WI38 (cell line): ENCODE data around the gene COPS6.
A peak's percentile ranks its signal among the peaks of the same experiment; 100 is the strongest.

ENCODE experiments used
- H3K4me3 ChIP-seq: 2 replicates; pipeline ENCODE4 v1.5.1; 2011; ENCODE audit warnings: low read depth, mild to moderate bottlenecking, control low read depth, low read length
- CTCF ChIP-seq: IDR thresholded peaks from 2 replicates; pipeline ENCODE4 v1.5.1; 2012; ENCODE audit warnings: low read depth, mild to moderate bottlenecking, control low read depth, low read length

The COPS6 gene

GRCh38 chr7:100088621-100089457 lies at the start of gene COPS6:
COPS6 (plus strand) TSS chr7:100088969; CDS start chr7:100088991, 22 bp downstream.
- TF ChIP-seq CTCF, result no peak

GRCh38 chr7:100040575-100040974 lies 48.2 kb upstream of the COPS6 start:
- TF ChIP-seq CTCF, result no peak
- no peak overlapping the region for H3K4me3 ChIP-seq

More at GRCh38 chr7:100088621-100089457, at the start of gene COPS6:
- peak within 1 kb of the TSS; percentile 76 for H3K4me3 ChIP-seq

GRCh38 chr7:100044718-100045117 lies 44.1 kb upstream of the COPS6 start:
- H3K4me3 ChIP-seq, result no peak overlapping the region
- TF ChIP-seq CTCF, result no peak

GRCh38 chr7:100048680-100049079 lies 40.1 kb upstream of the COPS6 start:
- TF ChIP-seq CTCF, result no peak
- H3K4me3 ChIP-seq, result no peak overlapping the region

- no peak for TF ChIP-seq CTCF
- peak within 1 kb of the TSS; percentile 77 for H3K4me3 ChIP-seq
These were observed 39.1 kb upstream of the COPS6 start, which contains the start of gene ZSCAN21 for GRCh38 chr7:100049441-100050291. ZSCAN21 (plus strand) TSS chr7:100049774; CDS start chr7:100057007, 7,233 bp downstream.

- no peak for TF ChIP-seq CTCF
- H3K4me3 ChIP-seq, result no peak overlapping the region
These were observed 37.2 kb upstream of the COPS6 start for GRCh38 chr7:100051611-100052010.
